HepG2 (cell line): ENCODE data around the gene ESPN. TPM values are rescaled to one million over a fixed set of nuclear protein-coding genes. Genes with fewer than 3 reads are reported as not detected.

Source experiments
- ARID2 ChIP-seq: sonication (generic); formaldehyde crosslinking; IDR thresholded peaks from 2 replicates; pipeline ENCODE4 v1.8.1; 2022; ENCODE audit warnings: mild to moderate bottlenecking, missing genetic modification reagents, borderline replicate concordance
- CAMTA2 ChIP-seq: sonication (generic); formaldehyde crosslinking; IDR thresholded peaks from 2 replicates; pipeline ENCODE4 v1.4.0; 2020; ENCODE audit warnings: mild to moderate bottlenecking, missing genetic modification reagents, borderline replicate concordance
- DNMT1 ChIP-seq: sonication (generic); formaldehyde crosslinking; IDR thresholded peaks from 2 replicates; pipeline ENCODE4 v1.5.1; 2020; ENCODE audit warnings: mild to moderate bottlenecking, missing genetic modification reagents
- ELF4 ChIP-seq: sonication (generic); formaldehyde crosslinking; IDR thresholded peaks from 2 replicates; pipeline ENCODE4 v1.5.0; 2020; ENCODE audit warnings: missing genetic modification reagents, mild to moderate bottlenecking, moderate library complexity, borderline replicate concordance
- FLYWCH1 ChIP-seq: sonication (generic); formaldehyde crosslinking; IDR thresholded peaks from 2 replicates; pipeline ENCODE4 v1.8.1; 2023; ENCODE audit warnings: mild to moderate bottlenecking, missing genetic modification reagents
- FOXM1 ChIP-seq: sonication (generic); formaldehyde crosslinking; IDR thresholded peaks from 2 replicates; pipeline ENCODE4 v1.5.0; 2020; ENCODE audit warnings: missing genetic modification reagents
- FOXP1 ChIP-seq, 2 experiments: fragments of 450-650 bp in 1 of 2; IDR thresholded peaks; 2 replicates each; pipeline ENCODE4 v1.6.1; 2017 to 2018; ENCODE audit warnings: antibody characterized with exemption in 1 of 2
- JDP2 ChIP-seq: sonication (generic); formaldehyde crosslinking; IDR thresholded peaks from 2 replicates; pipeline ENCODE4 v1.8.1; 2022; ENCODE audit warnings: missing genetic modification reagents, borderline replicate concordance
- MAF1 ChIP-seq: sonication (generic); formaldehyde crosslinking; IDR thresholded peaks from 2 replicates; pipeline ENCODE4 v1.5.0; 2020; ENCODE audit warnings: missing genetic modification reagents, borderline replicate concordance
- MNT ChIP-seq: fragments of 450-650 bp; IDR thresholded peaks from 2 replicates; pipeline ENCODE4 v1.6.1; 2016
- NBN ChIP-seq: fragments of 450-650 bp; conservative IDR thresholded peaks from 2 replicates; pipeline ENCODE4 v1.6.1; 2017
- NFKBIZ ChIP-seq: IDR thresholded peaks from 2 replicates; pipeline ENCODE4 v1.6.1; 2018; ENCODE audit warnings: missing genetic modification reagents, missing compliant biosample characterization
- PAXIP1 ChIP-seq: sonication (generic); formaldehyde crosslinking; conservative IDR thresholded peaks from 2 replicates; pipeline ENCODE4 v1.4.0; 2020; ENCODE audit warnings: mild to moderate bottlenecking, missing genetic modification reagents, moderate library complexity
- PBX2 ChIP-seq: IDR thresholded peaks from 2 replicates; pipeline ENCODE4 v1.6.1; 2016; ENCODE audit warnings: control low read depth
- SMC3 ChIP-seq: IDR thresholded peaks from 2 replicates; pipeline ENCODE4 v1.6.1; 2011; ENCODE audit warnings: low read length, improper control_type of control experiment
- TEAD2 ChIP-seq: sonication (generic); formaldehyde crosslinking; IDR thresholded peaks from 2 replicates; pipeline ENCODE4 v1.9.0; 2021; ENCODE audit warnings: missing genetic modification reagents
- THAP11 ChIP-seq: IDR thresholded peaks from 2 replicates; pipeline ENCODE4 v1.6.1; 2016; ENCODE audit warnings: missing biosample characterization, missing genetic modification reagents
- ZNF382 ChIP-seq: sonication (generic); formaldehyde crosslinking; IDR thresholded peaks from 2 replicates; pipeline ENCODE4 v1.5.0; 2020; ENCODE audit warnings: missing genetic modification reagents, mild to moderate bottlenecking, borderline replicate concordance
- ZNF513 ChIP-seq: sonication (generic); formaldehyde crosslinking; conservative IDR thresholded peaks from 2 replicates; pipeline ENCODE4 v1.5.0; 2020; ENCODE audit warnings: missing genetic modification reagents
- ZNF547 ChIP-seq: sonication (generic); formaldehyde crosslinking; IDR thresholded peaks from 2 replicates; pipeline ENCODE4 v1.5.1; 2020; ENCODE audit warnings: mild to moderate bottlenecking, missing genetic modification reagents
- ZNF772 ChIP-seq: sonication (generic); formaldehyde crosslinking; IDR thresholded peaks from 2 replicates; pipeline ENCODE4 v1.5.0; 2020; ENCODE audit warnings: mild to moderate bottlenecking, missing genetic modification reagents
- ZNF839 ChIP-seq: sonication (generic); formaldehyde crosslinking; IDR thresholded peaks from 2 replicates; pipeline ENCODE4 v1.4.0; 2020; ENCODE audit warnings: missing genetic modification reagents, mild to moderate bottlenecking, borderline replicate concordance
- ZSCAN29 ChIP-seq: sonication (generic); formaldehyde crosslinking; conservative IDR thresholded peaks from 2 replicates; pipeline ENCODE4 v1.4.0; 2020; ENCODE audit warnings: mild to moderate bottlenecking, missing genetic modification reagents
- polyA plus RNA-seq, 8 experiments: library from polyadenylated mRNA; depleted of rRNA in 3 of 8; stranded (reverse) in 7 of 8; unstranded in 1 of 8; fragments of >200 nt; fragmentation: Illumina TruSeq in 4 of 8; extraction: Trizol in 4 of 8; gene quantifications; 2 replicates each; pipeline versions ENCODE4 v1.2.1 to v1.2.3, GENCODE V29; 2011 to 2016; ENCODE audit warnings: low read depth in 4 of 8, missing spikeins in 1 of 8, mixed read lengths in 1 of 8; ENCODE audit not compliant: insufficient read depth in 1 of 8
- total RNA-seq, 5 experiments: library from RNA; depleted of rRNA; stranded (reverse); fragments of >200 nt; fragmentation: Illumina TruSeq; extraction: Trizol; gene quantifications; 2 replicates each; pipeline ENCODE4 v1.2.3, GENCODE V29; 2016; ENCODE audit warnings: low read depth in 1 of 5

ESPN gene
- total and polyA plus RNA-seq, 2 of the 13 experiments (the other 11 are each of a cell fraction or from before 2014, with no cell fraction given) = 48.6 to 54.2 TPM

GRCh38 chr1:6447818-6448748 is 23.5 kb downstream of the ESPN start (continued):
- TF ChIP-seq CAMTA2 (CRISPR knock-in tag) (no peak), JDP2 (CRISPR knock-in tag) (peak; percentile 29; the same call in 1 of the 2 replicates), THAP11 (CRISPR knock-in tag) (no peak; the same call in 1 of the 2 replicates), ELF4 (CRISPR knock-in tag) (0 out of 2 replicates have a peak, but pooled peaks have one; percentile 2), ZSCAN29 (CRISPR knock-in tag) (no peak), FOXM1 (CRISPR knock-in tag) (no peak), PAXIP1 (peak; percentile 75), NFKBIZ (no peak), ZNF513 (CRISPR knock-in tag) (no peak), FLYWCH1 (CRISPR knock-in tag) (no peak), ZNF382 (CRISPR knock-in tag) (no peak), MNT (no peak), ZNF772 (CRISPR knock-in tag) (peak; percentile 37; the same call in 1 of the 2 replicates), SMC3 (no peak), PBX2 (CRISPR knock-in tag) (no peak), FOXP1 (IDR thresholded peaks at IDR 0.05) (no peak), FOXP1 (CRISPR knock-in tag; IDR thresholded peaks at IDR 0.05) (no peak; the same call in 1 of the 2 replicates), TEAD2 (CRISPR knock-in tag) (no peak), DNMT1 (CRISPR knock-in tag) (no peak), NBN (no peak), ZNF547 (CRISPR knock-in tag) (no peak), MAF1 (peak; percentile 7; the same call in 1 of the 2 replicates), ZNF839 (CRISPR knock-in tag) (no peak), ARID2 (CRISPR knock-in tag) (no peak)
